ENCODE results near the gene ABHD17A.
A peak's percentile ranks its signal among the peaks of the same experiment; 100 is the strongest.
"Not testable (repeated sequence)": the region's sequence is repeated elsewhere in the genome, so short reads cannot be mapped to it uniquely, and the experiment has no call there.

Gene ABHD17A

GRCh38 chr19:1880611-1881392 lies 4.5 kb downstream of the ABHD17A start:
- no peak for ATAC-seq
- TF ChIP-seq TSHZ2 (CRISPR knock-in tag; IDR thresholded peaks at IDR 0.05) = no peak

- not testable (repeated sequence) for ATAC-seq
Observed at GRCh38 chr19:1879982-1880381, 5.3 kb downstream of the ABHD17A start.

- ATAC-seq = not testable (repeated sequence)
Observed at GRCh38 chr19:1878583-1878982, 6.7 kb downstream of the ABHD17A start.

DNA sequence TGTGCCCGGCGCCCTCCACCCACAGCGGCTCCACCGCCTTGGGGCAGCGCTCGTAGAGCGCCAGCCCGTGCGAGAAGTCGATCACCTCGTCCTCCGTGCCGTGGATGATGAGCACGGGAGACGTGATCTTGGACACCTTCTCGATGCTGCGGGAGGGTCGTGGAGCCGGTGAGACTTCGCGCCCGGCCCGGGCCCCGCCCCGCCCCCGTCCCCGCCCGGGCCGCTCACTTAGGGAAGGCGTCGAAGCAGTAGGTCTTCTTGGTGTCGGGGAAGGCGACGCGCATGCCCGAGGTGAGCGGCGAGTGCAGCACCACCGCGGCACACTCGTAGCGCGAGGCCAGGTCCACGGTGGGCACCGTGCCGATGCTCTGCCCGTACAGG lies 8.0 kb downstream of the ABHD17A start:
- not testable (repeated sequence) for ATAC-seq

DNA sequence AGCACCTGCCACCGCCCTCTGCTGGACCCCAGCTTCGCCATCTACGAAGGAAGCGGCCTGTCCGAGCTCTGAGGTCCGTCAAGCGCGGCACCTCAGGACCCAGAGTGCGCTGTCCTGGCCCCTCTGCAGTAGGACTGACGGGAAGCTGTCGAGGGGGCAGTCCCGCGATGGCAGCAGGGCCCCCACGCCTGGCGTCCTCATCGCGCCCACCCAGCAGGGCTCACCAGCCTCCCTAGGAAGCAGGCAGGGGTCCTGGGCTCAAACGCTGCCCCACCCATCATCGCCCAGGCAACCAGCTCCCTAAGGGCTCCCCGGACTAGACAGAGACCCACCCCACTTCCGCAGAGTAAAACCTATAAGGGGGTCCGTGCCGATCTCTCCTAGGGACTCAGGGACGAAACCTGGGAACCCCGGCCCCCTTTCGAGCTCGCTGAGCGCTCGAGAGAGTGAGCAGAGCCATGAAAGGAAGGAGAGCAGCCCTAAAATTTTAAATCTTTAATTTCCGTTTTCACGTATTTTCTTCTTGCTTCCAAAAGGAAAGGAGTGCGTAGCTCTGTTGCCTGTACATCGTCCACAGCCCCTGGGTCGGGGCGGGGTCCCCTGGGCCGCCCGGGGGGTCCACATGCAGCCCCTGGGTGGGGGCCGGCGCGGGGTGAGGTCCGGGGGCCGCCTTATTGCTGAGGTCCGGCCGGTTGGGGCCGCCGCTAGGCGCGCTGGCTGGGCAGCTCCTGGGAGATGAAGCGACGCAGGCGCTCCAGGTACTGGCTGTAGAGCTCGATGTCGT lies 8.6 kb downstream of the ABHD17A start:
- peak; percentile 25; the same call in 2 of the 3 replicates for ATAC-seq

DNA sequence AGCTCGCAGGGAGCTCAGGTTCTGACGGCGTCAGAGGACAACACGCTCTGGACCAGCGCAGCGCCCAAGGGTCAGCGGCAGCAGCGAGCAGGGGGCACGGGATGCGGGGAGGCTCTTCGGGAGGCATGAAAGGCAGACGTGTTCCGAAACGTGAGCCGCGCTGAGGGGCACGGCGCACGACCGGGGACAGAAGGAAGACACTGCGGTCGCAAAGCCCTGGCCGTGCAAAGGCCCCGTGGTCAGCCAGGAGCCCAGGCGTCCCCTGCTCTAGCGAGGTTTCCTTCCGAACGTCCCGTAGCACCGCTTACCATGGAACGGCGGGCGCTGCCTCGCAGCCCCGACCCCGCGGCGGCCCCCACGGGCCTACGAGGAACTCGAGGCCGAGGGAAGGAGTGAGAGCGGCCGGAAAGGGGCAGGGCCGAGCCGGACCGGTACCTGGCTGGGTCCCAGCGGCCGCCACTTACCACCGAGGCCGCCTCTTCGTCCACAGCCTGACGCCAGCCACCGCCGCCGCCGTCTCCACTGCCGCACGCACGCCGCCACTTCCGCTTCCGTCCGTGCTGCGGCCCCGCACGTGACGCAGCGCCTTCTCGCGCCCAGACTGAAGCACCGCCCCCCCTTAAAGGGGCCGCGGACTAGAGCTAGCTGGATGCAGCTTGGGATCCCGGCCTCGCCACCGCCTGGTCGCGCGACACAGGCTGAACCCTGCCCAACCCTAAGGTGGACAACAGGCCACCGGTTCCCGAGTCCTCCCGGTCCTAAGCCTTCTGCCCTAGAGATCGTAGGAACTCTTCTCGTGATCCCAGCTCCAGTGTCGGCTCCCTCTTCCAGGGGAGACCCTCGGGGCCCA lies 9.4 kb downstream of the ABHD17A start:
- peak; percentile 95 for ATAC-seq
- TF ChIP-seq ZFP3 (CRISPR knock-in tag; IDR thresholded peaks at IDR 0.05) (0 out of 2 replicates have a peak, but pooled peaks have one; percentile 11), OSR1 (CRISPR knock-in tag; IDR thresholded peaks at IDR 0.05) (no peak)

DNA sequence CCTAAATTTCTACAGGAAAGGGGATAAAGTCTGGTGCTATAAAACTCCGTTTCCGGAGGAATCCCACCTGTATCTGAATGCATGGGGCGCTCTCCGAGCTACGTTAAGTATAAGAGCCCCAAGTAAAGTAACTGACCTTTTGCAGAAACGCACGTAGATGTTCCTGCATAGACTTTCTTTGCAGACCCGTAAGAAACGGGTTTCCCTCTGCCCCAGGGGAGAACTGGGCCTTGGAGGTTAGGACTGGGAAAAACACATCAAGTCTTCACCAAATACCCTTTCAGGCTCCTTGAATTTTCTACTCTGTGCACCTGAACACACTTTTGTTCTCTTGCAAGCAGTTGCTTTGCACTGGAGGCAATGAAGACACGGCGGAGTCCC lies 10.0 kb downstream of the ABHD17A start:
- peak; percentile 9 for ATAC-seq

DNA sequence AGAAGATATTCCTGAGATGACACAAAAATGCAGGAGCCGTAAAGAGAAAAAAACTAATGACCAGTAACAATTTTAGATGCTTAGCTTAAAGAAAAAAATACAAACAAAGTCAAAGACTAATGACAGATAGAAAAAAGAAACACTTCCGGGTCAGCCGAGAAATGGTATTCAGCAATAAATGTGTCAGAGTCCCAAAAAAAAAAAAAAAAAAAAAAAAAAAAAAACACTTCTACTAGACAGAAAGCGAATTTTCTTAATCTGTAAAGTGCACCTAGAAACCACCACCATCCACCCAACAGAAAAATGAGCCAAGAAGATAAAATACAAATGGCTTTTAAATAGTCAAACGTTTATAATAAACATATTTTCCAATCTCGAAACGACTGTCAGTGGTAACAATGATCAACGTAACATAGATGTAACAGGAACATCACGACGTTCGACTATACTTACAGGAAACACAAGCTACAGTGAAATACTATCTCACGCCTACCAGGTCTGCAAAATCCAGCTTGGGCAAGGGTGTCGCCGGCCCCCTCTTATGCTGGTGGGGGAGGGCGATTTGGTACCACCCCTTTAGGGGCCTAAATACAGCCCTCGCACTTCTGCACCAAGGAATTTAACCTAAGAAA lies 10.6 kb downstream of the ABHD17A start:
- TF ChIP-seq CSRNP3 (CRISPR knock-in tag; IDR thresholded peaks at IDR 0.05) (no peak), RARB (CRISPR knock-in tag; IDR thresholded peaks at IDR 0.05) (no peak), ZNF70 (CRISPR knock-in tag; IDR thresholded peaks at IDR 0.05) (no peak), ZNF8 (CRISPR knock-in tag; IDR thresholded peaks at IDR 0.05) (no peak), ZNF565 (CRISPR knock-in tag; conservative IDR thresholded peaks at IDR 0.05; ENCODE audit: low read depth) (no peak), POU6F1 (CRISPR knock-in tag; IDR thresholded peaks at IDR 0.05; ENCODE audit: borderline replicate concordance, low read depth) (no peak), ISL1 (CRISPR knock-in tag; IDR thresholded peaks at IDR 0.05) (no peak)
- ATAC-seq = peak; percentile 23
